ENCODE results near the gene TMEM9.

GRCh38 chr1:201093561-201093960, 60.7 kb downstream of the TMEM9 start:
- TF ChIP-seq ZZZ3 (IDR thresholded peaks at IDR 0.05; ENCODE audit: control insufficient read depth, insufficient read length, low read depth) (no peak), ZNF274 (IDR thresholded peaks at IDR 0.05; ENCODE audit: insufficient read depth, insufficient read length) (no peak), MTA2 (IDR thresholded peaks at IDR 0.05; ENCODE audit: low read depth) (no peak), SRF (IDR thresholded peaks at IDR 0.05; ENCODE audit: low read depth in 2 of 2, low read length in 2 of 2) (no peak), ZBTB40 (IDR thresholded peaks at IDR 0.05; ENCODE audit: borderline replicate concordance) (no peak), EGR1 (IDR thresholded peaks at IDR 0.05; ENCODE audit: borderline replicate concordance in 1 of 2, low read depth in 2 of 2, low read length in 2 of 2) (no peak), CTCF (IDR thresholded peaks at IDR 0.05 in 2 of 3, conservative IDR thresholded peaks at IDR 0.05 in 1 of 3; ENCODE audit: control insufficient read depth in 2 of 3, extremely low read depth in 1 of 3, insufficient read depth in 1 of 3, low read depth in 3 of 3, low read length in 3 of 3) (no peak), POLR2A (IDR thresholded peaks at IDR 0.05; ENCODE audit: low read depth, low read length) (no peak), SMC3 (IDR thresholded peaks at IDR 0.05; ENCODE audit: borderline replicate concordance, low read length) (no peak), IRF3 (IDR thresholded peaks at IDR 0.05) (no peak), ESRRA (IDR thresholded peaks at IDR 0.05; ENCODE audit: low read length) (no peak), POLR2AphosphoS5 (IDR thresholded peaks at IDR 0.05; ENCODE audit: low read length) (no peak), E2F4 (IDR thresholded peaks at IDR 0.05; ENCODE audit: low read depth, low read length) (no peak), ZNF687 (IDR thresholded peaks at IDR 0.05) (no peak)

All from GM12878 (cell line).